Esophagus muscularis mucosa (tissue), 4 donors: Measurements from ENCODE around the gene AVPR1B.

Experiments used
- EP300 ChIP-seq: sonication (generic); formaldehyde crosslinking; IDR thresholded peaks from one replicate; pipeline ENCODE4 v1.6.1; 2017; ENCODE audit warnings: antibody characterized with exemption
- POLR2A ChIP-seq: fragments of 450-650 bp; IDR thresholded peaks from one replicate; pipeline ENCODE4 v1.6.1; 2017; ENCODE audit warnings: antibody characterized with exemption, moderate library complexity, mild to moderate bottlenecking, low read depth
- TF ChIP-seq, protein P1 (sequence below), 3 experiments: fragments of 200-600 bp in 2 of 3; fragments of 450-650 bp in 1 of 3; sonication (generic) in 2 of 3; IDR thresholded peaks; one replicate each; pipeline ENCODE4 v1.5.1; 2017 to 2019; ENCODE audit warnings: antibody characterized with exemption in 3 of 3, mild to moderate bottlenecking in 2 of 3, moderate library complexity in 1 of 3

GRCh38 chr1:206107168-206107544 is 10.0 kb downstream of the AVPR1B start:
- TF ChIP-seq, protein P1, sequence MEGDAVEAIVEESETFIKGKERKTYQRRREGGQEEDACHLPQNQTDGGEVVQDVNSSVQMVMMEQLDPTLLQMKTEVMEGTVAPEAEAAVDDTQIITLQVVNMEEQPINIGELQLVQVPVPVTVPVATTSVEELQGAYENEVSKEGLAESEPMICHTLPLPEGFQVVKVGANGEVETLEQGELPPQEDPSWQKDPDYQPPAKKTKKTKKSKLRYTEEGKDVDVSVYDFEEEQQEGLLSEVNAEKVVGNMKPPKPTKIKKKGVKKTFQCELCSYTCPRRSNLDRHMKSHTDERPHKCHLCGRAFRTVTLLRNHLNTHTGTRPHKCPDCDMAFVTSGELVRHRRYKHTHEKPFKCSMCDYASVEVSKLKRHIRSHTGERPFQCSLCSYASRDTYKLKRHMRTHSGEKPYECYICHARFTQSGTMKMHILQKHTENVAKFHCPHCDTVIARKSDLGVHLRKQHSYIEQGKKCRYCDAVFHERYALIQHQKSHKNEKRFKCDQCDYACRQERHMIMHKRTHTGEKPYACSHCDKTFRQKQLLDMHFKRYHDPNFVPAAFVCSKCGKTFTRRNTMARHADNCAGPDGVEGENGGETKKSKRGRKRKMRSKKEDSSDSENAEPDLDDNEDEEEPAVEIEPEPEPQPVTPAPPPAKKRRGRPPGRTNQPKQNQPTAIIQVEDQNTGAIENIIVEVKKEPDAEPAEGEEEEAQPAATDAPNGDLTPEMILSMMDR (IDR thresholded peaks at IDR 0.05): no peak
- no peak for TF ChIP-seq POLR2A
- TF ChIP-seq EP300: no peak
